Measurements from ENCODE around the gene SDSL. TPM values are rescaled to one million over a fixed set of nuclear protein-coding genes. Genes with fewer than 3 reads are reported as not detected.

SDSL gene
- total RNA-seq = under 1 TPM; 0.47 to 0.50 TPM
- 0.68 TPM for polyA plus RNA-seq (2013, experiment 1 of 2)
- 0.49 TPM for polyA plus RNA-seq (2013, experiment 2 of 2)
- total RNA-seq = 0 to 1.6 (median 0.11) reads per million in 172 experiments

- H3K27me3 ChIP-seq (ENCODE audit: control insufficient read depth in 1 of 2, insufficient read depth in 2 of 2, low read length in 2 of 2) = no peaks in the 10 kb centered on the region
- H3K9me3 ChIP-seq (ENCODE audit: control insufficient read depth in 1 of 2, insufficient read depth in 1 of 2, low read length in 2 of 2) = no peaks in the 10 kb centered on the region
- H3K27ac ChIP-seq (ENCODE audit: low read depth in 1 of 2, low read length in 2 of 2) = no peak within 1 kb of the TSS
- ATAC-seq (ENCODE audit: poor library complexity) (peak; percentile 66), DNase-seq (peak in 3 of 14 experiments; percentile 25 to 76 (median 67))
- H3K4me1 ChIP-seq (ENCODE audit: insufficient read depth, low read length) = peaks cover 3% of the 10 kb centered on the region
- intact Hi-C loops (cut with DNase I, micrococcal nuclease) = loop anchor here in 1 of 2 experiments (10.0 kb wide), 1 partner anchor 227 kb away; no protein-coding TSS in a partner anchor
- H3K4me3 ChIP-seq (ENCODE audit: low read length) = peak within 1 kb of the TSS; percentile 3
- Mint-ChIP-seq H3K4me1 (ENCODE audit: low read depth) (peaks cover 14% of the 10 kb centered on the region), H3K27ac (peak within 1 kb of the TSS; percentile 77), H3K36me3 (ENCODE audit: low read depth) (no peaks in the 10 kb centered on the region), H3K9me3 (no peaks in the 10 kb centered on the region), H3K4me3 (peak within 1 kb of the TSS; percentile 87), H3K27me3 (no peaks in the 10 kb centered on the region)
- ChIA-PET CTCF (no interaction called here), POLR2A (interaction anchor here (1.0 kb wide), 1 partner anchor 87 kb away, joined by 4 read pairs; the partner anchor contains the start of gene SLC8B1)
- no peak for TF ChIP-seq CTCF (IDR thresholded peaks at IDR 0.05)
- no peaks in the 10 kb centered on the region for H3K36me3 ChIP-seq (ENCODE audit: insufficient read depth, low read length)
Observed at GRCh38 chr12:113422030-113422885, at the start of gene SDSL. Gene SDSL (plus strand): TSS chr12:113422380. CDS start chr12:113427983, 5,603 bp downstream.

- Mint-ChIP-seq H3K9me3 (no peaks in the 10 kb centered on the region), H3K4me3 (no peak overlapping the region), H3K27ac (no peak overlapping the region), H3K4me1 (ENCODE audit: low read depth) (no peaks in the 10 kb centered on the region), H3K36me3 (ENCODE audit: low read depth) (peaks cover 72% of the 10 kb centered on the region), H3K27me3 (no peaks in the 10 kb centered on the region)
- intact Hi-C loops (cut with DNase I, micrococcal nuclease) = no loop called here
- no peak for TF ChIP-seq CTCF (IDR thresholded peaks at IDR 0.05)
- no peaks in the 10 kb centered on the region for H3K4me1 ChIP-seq (ENCODE audit: insufficient read depth, low read length)
- ChIA-PET POLR2A (no interaction called here), CTCF (no interaction called here)
- H3K36me3 ChIP-seq (ENCODE audit: insufficient read depth, low read length) = peaks cover 24% of the 10 kb centered on the region
- no peaks in the 10 kb centered on the region for H3K27me3 ChIP-seq (ENCODE audit: control insufficient read depth in 1 of 2, insufficient read depth in 2 of 2, low read length in 2 of 2)
- no peak for DNase-seq
- H3K27ac ChIP-seq (ENCODE audit: low read depth in 1 of 2, low read length in 2 of 2) = no peak overlapping the region
- ATAC-seq (ENCODE audit: poor library complexity) = no peak
- peaks cover 0 to 10% of the 10 kb centered on the region in 2 experiments for H3K9me3 ChIP-seq (ENCODE audit: control insufficient read depth in 1 of 2, insufficient read depth in 1 of 2, low read length in 2 of 2)
- no peak overlapping the region for H3K4me3 ChIP-seq (ENCODE audit: low read length)
Observed at GRCh38 chr12:113373440-113373839, 48.7 kb upstream of the SDSL start.

- peaks cover 66% of the 10 kb centered on the region for H3K36me3 Mint-ChIP-seq (ENCODE audit: low read depth)
- no peaks in the 10 kb centered on the region for H3K27me3 ChIP-seq (ENCODE audit: control insufficient read depth in 1 of 2, insufficient read depth in 2 of 2, low read length in 2 of 2)
Observed at GRCh38 chr12:113373969-113374368, 48.2 kb upstream of the SDSL start.

More at GRCh38 chr12:113373969-113374368, 48.2 kb upstream of the SDSL start:
- ChIA-PET CTCF (no interaction called here), POLR2A (no interaction called here)
- H3K9me3 ChIP-seq (ENCODE audit: control insufficient read depth in 1 of 2, insufficient read depth in 1 of 2, low read length in 2 of 2) = peaks cover 0 to 10% of the 10 kb centered on the region in 2 experiments
- no peak overlapping the region for H3K4me3 Mint-ChIP-seq
- no peak overlapping the region for H3K27ac Mint-ChIP-seq
- peaks cover 24% of the 10 kb centered on the region for H3K36me3 ChIP-seq (ENCODE audit: insufficient read depth, low read length)
- H3K4me1 Mint-ChIP-seq (ENCODE audit: low read depth) = no peaks in the 10 kb centered on the region
- H3K27ac ChIP-seq (ENCODE audit: low read depth in 1 of 2, low read length in 2 of 2) = no peak overlapping the region
- ATAC-seq (ENCODE audit: poor library complexity) = no peak
- no peaks in the 10 kb centered on the region for H3K4me1 ChIP-seq (ENCODE audit: insufficient read depth, low read length)
- intact Hi-C loops (cut with DNase I, micrococcal nuclease) = no loop called here
- H3K4me3 ChIP-seq (ENCODE audit: low read length) = no peak overlapping the region
- H3K27me3 Mint-ChIP-seq = no peaks in the 10 kb centered on the region
- DNase-seq = no peak
- TF ChIP-seq CTCF (IDR thresholded peaks at IDR 0.05) = no peak
- no peaks in the 10 kb centered on the region for H3K9me3 Mint-ChIP-seq
